Stimulated activated CD8-positive, alpha-beta memory T cell treated with anti-CD3 and anti-CD28 coated beads, Interleukin-7, amount 100 ng/mL, for 4 hours (primary cell): ENCODE data around the gene SPC24.
"Not testable (repeated sequence)": the region's sequence is repeated elsewhere in the genome, so short reads cannot be mapped to it uniquely, and the experiment has no call there.

ENCODE experiments used
- DNase-seq, 2 donors: peaks; one replicate each; pipeline ENCODE4 v3.0.0-alpha.2; 2020; ENCODE audit warnings: low read depth in 2 of 2

SPC24 gene

DNA sequence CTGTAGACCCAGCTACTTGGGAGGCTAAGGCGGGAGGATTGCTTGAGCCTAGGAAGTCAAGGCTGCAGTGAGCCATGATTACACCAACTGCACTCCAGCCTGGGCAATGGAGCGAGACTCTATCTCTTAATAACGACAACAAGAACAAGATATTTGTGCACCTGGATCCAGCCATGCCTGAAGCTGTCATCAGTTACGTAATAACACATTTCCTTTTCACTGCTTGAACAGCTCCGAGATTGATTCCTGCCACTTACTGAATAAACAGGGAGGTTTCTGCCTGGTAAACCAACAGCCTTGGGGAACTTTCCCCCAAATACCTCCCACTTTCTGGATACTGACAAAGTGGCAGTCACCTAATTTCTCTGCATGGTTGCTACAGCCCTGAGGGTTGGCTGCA lies 36.4 kb upstream of the SPC24 start:
- no peak for DNase-seq

DNA sequence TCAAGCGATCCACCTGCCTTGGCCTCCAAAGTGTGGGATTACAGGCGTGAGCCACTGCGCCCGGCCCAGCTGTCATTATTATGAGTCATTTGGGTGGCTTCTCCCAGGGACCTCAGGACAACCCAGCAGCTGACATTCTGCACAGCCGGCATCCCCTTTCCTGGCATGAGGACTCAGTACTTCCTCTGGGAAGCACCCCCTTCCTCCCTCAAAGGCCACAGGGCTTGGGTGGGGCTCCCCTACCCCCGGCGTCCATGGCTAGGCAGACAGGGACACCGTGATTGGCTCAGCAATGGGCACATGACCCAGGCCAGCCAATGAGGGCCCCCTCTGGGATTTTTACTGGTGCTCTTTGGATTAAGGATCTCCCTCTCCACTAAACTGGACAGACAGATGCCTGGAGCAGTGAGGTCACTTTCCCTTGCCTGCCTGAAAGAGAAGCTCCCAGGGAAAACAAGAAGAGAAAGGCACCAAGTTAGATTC lies 35.7 kb upstream of the SPC24 start:
- no peak for DNase-seq

DNA sequence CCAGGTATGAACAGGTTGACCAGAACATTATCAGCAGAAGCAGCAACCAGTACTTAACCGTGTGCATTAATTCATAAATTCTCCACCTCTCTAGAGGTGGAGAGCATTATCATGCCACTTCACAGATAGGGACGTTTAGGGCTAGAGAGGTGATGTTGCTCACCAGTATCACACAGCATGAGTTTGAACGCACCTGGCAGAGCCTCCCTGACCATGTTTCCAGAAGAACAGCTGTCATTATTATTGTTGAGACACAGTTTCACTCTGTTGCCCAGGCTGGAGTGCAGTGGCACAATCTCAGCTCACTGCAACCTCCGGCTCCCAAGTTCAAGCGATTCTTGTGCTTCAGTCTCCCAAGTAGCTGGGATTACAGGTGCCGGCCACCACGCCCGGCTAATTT lies 34.9 kb upstream of the SPC24 start:
- no peak for DNase-seq

DNA sequence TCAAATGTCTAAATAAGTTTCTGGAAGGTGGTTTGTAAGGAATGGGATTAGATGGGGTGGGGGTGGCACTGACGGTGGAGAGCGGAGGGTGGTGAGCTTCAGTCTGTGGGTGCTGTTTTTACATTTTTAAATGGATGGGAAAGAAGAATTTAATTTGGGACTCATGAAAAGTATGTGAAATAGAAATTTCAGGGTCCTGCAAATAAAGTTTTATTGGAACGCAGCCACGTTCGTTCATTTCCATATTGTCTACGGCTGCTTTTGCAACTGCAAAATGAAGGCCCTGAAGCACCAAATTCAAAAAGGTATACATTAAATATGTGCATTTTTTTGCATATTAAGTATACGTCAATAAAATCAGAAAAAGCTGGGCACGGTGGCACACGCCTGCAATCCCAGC lies 31.9 kb upstream of the SPC24 start:
- no peak for DNase-seq

DNA sequence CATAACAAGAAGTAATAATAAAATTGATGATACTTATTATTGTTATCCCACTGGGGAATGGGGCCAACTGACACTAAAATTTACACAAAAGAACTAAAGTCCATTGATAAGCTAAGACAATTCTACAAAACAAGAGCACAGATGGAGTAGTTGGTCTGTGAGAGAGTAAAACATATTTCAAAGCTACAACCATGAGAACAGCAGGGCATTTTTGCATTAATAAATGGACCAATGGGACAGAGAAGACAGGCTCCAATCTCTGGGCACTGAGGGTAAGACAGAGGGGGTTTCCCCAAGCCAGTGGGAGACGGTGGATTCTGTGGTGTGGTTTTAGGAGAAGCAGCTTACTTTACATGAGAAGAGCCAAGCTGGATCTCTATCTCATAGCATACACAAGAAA lies 27.4 kb upstream of the SPC24 start:
- no peak for DNase-seq

DNA sequence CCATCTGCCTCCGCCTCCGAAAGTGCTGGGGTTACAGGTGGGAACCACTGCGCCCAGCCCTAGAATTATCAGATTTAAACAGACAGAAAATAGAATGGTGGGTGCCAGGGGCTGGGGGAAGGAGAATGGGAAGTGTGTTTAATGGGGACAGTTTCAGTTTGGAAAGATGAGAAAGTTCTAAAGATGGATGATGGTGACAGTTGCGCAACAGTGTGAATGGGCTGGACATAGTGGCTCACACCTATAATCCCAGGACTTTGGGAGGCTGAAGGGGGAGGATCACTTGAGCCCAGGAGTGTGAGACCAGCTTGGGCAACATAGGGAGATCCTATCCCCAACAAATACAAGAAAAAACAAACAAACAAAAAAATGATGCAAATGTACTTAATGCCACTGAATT lies 25.9 kb upstream of the SPC24 start:
- no peak for DNase-seq

DNA sequence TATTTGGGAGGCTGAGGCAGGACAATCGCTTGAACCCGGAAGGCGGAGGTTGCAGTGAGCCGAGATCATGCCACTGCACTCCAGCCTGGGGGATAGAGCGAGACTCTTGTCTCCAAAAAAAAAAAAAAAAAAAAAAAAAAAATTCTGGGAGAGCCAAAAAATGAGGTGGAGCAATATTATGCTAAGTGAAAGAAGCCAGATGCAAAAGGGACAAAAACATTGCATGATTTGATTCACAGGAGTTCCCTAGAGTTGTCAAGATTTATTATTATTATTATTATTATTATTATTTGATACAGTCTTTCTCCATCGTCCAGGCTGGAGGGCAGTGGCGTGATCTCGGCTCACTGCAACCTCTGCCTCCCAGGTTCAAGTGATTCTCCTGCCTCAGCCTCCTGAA lies 25.4 kb upstream of the SPC24 start:
- DNase-seq: not testable (repeated sequence)

DNA sequence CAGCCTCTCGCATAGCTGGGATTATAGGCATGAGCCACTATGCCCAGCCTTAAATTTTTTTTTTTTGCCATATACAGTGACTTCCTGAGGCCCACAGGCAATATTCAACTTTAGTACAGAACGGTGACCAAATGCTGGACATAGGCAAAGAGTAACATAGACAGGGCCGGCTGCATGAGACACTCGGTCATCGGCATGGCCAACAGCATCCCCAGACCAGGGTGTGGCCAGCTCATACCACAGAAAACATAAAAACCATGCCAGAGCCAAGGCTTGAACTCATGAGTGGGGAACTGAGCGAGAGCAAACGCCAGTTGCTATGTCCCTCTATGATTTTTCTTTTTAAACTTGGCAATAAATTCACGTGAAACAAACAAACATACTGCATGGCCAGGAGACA lies 24.8 kb upstream of the SPC24 start:
- DNase-seq: no peak

DNA sequence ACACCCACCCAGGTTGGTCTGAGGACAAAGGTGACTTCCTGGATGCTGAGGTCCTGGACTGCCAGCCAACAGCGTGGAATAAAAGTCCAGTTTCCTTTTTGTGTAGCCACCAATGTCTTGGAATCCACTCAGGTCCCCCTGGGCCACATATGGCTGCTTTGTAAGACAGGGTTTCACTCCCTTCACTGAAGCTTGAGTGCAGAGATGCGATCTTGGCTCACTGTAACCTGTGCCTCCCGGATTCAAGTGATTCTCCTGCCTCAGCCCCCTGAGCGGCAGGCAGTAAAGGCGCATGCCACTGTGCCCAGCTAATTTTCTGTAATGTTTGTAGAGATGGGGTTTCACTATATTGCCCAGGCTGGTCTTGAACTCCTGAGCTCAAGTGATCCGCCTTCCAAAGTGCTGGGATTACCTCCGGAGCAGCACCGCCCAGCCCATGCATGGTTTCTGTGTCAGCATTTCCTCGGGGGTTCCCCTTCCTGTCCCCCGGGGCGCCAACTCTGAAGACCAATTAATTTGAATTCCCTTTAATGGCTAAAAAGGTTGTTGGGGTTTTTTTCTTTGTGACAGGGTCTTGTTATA lies 24.2 kb upstream of the SPC24 start:
- DNase-seq: no peak

DNA sequence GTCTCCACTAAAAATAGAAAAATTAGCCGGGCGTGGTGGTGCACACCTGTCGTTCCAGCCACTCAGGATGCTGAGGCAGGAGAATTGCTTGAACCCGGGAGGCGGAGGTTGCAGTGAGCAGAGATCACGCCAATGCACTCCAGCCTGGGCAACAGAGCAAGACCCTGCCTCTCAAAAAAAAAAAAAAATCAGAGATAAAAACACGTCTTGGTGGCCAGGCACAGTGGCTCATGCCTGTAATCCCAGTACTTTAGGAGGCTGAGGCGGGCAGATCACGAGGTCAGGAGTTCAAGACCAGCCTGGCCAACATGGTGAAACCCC lies 23.5 kb upstream of the SPC24 start:
- DNase-seq: not testable (repeated sequence)

DNA sequence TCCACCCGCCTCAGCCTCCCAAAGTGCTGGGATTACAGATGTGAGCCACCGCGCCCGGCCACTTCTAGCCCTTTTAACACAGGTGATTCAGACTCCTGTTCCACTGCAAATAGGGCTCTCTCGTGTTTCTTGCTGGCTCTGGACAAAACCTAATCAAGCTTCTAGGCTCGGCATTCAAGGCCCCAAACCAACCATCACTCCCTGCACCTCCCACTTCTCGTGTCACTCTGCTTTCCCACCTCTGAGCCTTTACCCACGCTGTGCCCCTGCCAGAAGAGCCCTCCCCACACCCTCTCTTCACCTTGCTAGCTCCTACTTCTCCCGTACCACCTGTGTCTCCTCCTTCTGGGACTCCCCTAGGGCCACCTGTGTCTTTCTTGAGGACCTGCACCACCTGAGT lies 22.0 kb upstream of the SPC24 start:
- no peak for DNase-seq

DNA sequence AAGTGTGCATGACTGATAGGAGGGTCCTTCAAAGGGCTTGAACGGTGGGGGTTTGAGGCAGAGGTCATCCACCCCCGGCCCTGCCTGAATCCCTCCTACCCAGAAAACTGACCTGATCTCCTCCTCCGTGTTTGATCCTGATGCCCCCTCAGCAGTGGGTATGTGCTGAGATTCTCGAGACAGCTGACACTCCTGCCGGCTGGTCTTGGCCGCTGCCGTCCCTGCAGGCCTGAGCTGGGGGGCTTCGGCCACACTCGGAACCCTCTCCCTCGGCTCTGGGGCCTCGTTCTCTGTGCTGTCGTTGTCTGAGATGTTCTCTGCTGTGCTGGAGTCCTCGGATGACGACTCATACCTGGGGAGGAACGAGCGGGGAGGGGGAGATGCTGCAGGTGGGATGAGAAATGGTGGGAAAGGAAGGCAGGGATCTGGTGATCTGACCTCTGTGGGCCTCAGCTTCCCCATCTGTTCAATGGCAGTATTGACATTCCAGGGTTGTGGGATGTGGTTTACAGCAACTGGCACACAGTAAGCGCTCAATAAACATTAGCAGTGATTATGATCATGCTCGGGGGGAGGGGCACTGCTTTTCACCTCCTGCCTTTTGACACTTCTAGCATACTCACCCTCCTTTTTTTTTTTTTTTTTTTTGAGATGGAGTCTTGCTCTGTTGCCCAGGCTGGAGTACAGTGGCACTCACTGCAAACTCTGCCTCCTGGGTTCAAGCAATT lies 21.0 kb upstream of the SPC24 start:
- no peak for DNase-seq

DNA sequence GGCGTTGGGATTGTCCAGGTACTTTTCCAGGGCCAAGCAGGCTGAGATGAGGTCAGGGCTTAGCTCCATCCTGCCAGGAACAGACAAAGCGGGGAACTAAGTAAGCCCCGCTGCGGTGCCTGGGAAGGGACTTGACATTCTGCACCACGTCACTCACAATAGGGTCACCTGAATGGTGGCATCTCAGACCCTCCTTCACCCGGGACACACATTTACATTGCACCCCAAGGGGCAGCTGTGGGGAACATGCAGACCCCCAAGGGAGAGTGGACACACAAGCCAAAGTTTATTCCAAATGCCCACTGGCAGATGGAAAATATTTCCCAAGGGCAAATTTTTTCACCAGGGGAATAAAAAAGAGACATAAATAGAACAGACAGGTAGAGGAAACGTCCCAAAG lies 20.3 kb upstream of the SPC24 start:
- DNase-seq: no peak

DNA sequence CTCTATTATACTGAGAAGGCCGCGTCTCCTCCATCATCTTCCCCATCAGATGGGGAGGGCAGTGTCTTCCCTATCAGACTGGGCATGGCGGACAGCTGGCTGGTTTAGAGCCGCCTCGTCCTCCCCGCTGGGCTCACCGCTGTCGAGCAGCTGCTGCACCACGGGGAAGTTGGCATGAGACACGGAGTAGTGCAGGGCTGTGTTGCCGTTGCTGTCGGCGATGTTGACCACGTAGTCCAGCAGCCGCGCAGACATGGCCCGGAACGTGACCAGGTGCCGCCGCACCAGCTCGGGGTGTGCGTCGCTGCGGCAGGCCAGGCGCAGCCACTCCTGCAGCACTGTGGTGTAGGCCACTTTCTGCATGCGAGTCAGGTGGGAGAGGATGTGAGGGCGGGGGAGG lies 18.8 kb upstream of the SPC24 start:
- DNase-seq: no peak

DNA sequence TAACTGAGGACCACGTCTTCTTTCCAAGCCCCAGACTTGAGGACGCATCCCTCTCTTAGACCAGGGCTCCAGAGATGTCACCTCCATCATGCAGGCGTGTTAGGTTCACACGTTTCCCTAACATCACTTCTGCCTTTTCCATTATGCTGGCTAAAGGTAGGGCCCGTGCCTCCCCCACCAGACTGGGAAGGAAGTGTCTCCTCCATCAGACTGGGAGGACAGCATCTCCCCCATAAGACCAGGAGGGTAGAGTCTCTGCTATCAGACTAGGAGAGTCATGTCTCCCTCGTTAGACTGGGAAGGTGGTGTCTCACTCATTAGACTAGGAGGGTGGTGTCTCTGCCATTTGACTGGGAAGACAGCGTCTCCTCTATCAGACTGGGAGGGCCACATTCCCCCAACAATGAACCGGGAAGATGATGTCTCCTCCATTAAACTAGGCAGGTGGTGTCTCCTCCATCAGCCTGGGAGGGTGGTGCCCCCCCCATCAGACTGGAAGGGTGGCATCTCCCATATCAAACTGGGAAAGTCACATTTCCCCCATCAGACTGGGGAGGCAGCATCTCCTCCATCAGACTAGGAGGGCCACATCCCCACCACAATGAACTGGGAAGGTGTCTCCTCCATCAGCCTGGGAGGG lies 18.1 kb upstream of the SPC24 start:
- DNase-seq: no peak

DNA sequence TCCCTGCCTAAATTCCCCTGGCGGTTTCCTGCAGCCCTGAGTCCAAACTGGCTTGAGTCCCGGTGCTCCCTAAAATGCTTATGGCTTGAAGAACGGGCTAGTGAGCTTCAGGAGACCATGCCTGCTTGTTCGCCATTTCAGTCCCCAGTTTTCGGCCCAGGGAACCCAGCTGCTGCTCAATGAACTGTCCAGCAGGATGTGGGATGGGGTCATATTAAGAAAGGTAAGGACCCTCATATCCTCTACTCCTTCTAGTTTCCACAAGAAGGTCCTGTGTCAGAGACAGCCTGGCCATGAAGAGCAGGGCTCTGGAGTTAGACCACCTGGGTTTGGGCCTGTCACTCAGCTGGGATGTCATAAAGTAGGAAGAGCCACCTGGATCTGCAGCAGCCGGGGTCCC lies 17.0 kb upstream of the SPC24 start:
- DNase-seq: no peak

DNA sequence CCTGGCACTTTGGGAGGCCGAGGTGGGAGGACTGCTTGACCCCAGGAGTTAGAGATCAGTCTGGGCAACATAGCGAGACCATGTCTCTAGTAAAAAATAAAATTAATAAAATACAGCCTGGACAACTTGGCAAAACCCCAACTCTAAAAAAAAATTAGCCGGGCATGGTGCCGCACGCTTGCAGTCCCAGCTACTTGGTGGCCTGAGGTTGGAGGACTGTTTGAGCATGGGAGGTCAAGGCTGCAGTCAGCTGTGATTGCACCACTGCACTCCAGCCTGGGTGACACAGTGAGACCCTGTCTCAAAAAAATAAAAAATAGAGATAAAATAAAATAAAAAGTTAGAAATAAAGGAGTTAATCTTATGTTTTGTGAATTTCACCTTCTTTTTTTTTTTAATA lies 15.6 kb upstream of the SPC24 start:
- no peak for DNase-seq

DNA sequence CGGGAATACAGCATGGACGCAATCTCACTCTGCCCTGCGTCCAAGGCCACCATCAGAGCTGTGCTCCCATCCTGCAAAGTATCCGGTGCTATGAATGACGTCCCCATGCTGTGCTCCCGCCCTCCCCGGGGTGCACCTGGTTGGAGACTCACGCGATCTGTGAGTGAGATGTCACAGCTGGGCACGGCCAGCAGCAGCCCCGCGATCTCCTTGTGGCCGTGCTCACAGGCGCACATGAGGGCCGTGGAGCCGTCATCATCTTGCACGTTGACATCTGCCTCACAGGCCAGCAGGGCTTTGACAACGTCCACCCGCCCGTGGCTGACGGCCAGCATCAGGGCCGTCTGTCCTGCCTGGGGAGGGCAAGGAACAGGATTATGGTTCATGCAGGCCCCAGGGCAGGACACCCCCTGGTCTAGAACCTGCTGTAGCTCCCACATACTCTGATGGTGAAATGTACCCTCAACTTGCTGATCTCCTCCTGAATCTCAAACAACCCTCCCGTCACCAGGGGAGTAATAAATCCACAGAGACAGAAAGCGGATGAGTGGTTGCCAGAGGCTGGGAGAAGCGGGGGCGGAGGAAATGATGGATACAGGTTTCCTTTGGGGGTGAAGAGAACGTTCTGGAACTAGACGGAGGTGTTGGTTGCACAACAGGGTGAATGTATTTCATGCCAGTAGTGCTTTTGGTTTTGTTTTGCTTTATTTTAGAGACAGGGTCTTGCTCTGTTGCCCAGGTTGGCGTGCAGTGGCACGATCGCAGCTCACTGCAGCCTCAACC lies 14.5 kb upstream of the SPC24 start:
- DNase-seq: no peak

DNA sequence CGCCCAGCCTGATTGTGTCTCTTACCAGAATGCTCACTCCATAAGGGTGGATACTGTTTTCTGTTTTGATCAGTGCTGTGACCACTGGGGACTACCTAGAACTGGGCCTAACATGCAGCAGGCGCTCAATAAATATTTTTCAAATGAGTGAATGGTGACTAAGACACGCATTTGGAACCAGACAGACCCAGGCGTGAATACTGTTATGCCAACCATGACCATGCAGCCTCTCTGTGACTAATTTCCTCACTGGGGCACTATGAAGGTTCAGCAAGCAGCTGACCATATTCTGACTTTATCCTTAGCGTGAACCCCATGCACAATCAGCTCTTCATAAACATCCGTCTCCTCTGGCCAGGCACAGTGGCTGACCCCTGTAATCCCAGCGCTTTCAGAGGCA lies 13.0 kb upstream of the SPC24 start:
- no peak for DNase-seq

DNA sequence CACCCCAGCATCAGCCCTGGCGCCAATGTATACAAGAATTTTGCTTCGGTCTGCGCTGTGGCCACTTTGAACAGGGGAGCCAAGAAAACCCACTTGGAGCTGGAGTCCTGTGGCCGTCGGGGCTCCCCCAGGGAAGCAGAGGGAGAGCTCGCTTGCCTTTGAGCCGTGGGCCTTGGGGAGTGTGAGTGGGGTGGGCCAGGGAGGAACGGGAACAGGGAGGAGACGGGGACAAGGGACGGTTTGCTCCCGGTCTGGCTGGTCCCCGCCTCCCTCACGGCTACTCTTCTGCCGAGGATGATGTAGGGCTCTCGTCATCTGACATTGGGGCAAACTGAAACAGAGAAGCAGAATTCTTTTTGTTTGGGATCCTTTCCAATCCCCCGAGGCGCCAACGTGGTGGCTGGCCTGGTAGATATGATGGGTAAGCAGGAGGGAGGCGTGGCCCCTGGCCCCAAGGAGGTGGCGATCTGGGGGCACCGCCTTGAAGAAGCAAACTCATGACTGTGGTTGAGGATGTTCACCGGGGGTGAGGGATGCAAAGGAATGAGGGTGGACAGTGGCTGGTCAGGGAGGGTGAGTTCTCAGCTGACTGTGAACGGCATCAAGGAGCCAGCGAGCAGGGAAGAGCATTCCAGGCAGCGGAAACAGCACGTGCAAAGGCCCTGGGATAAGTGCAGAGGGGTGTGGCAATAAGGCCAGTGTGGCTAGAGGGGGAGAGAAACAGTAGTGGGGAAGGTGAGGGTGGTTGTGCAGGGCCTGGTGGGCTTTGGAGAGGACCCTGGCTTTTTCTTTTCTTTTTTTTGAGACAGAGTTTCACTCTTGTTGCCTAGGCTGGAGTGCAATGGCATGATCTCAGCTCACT lies 10.9 kb upstream of the SPC24 start:
- no peak for DNase-seq

DNA sequence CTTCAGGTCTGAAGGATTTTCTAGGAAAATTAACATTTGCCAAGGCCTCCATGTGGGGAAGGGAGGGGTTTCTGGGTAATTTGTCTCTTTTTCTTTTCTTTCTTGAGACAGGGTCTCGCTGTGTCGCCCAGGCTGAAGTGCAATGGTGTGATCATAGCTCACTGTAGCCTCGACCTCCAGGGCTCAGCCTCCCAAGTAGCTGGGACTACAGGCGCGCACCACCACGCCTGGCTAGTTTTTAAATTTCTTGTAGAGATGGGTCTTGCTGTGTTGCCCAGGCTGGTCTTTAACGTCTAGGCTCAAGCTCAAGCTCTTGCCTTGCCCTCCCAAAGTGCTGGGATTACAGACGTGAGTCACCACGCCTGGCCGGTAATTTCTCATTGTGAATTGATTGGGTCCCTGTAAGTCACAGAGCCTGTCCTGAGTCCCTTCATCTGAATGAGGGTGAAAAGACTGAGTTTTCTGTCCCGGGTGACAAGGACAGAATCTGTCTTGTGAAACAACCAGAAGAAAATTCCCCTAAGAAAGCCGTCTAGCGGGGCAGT lies 10.0 kb upstream of the SPC24 start:
- no peak for DNase-seq
